OCI-LY1 (cell line): ENCODE data around the gene NLN.
"Not testable (repeated sequence)": the region's sequence is repeated elsewhere in the genome, so short reads cannot be mapped to it uniquely, and the experiment has no call there.

ENCODE experiments used
- H2AFZ ChIP-seq: fragments of 200-600 bp; sonication (generic), shearing (Covaris generic); 2 replicates; pipeline ENCODE4 v1.6.0; 2014; ENCODE audit warnings: antibody characterized with exemption, mild to moderate bottlenecking, low read length
- H3F3A ChIP-seq: fragments of 200-600 bp; sonication (generic), shearing (Covaris generic); 2 replicates; pipeline ENCODE4 v1.6.0; 2014; ENCODE audit warnings: mild to moderate bottlenecking, antibody characterized with exemption, low read length, moderate library complexity; ENCODE audit not compliant: insufficient read depth
- H3K27ac ChIP-seq: fragments of 200-600 bp; sonication (generic); 2 replicates; pipeline ENCODE4 v1.5.1; 2014; ENCODE audit warnings: low read length, mixed run types, mild to moderate bottlenecking, low read depth; ENCODE audit not compliant: poor library complexity, severe bottlenecking
- H3K27me3 ChIP-seq: fragments of 200-600 bp; sonication (generic); 2 replicates; pipeline ENCODE4 v1.6.0; 2014; ENCODE audit warnings: antibody characterized with exemption, mild to moderate bottlenecking, low read length, moderate library complexity; ENCODE audit not compliant: insufficient read depth
- H3K36me3 ChIP-seq: fragments of 200-600 bp; sonication (generic); 2 replicates; pipeline ENCODE4 v1.6.1; 2014; ENCODE audit warnings: mild to moderate bottlenecking, antibody characterized with exemption, low read length, moderate library complexity, mixed read lengths; ENCODE audit not compliant: insufficient read depth
- H3K4me1 ChIP-seq: fragments of 200-600 bp; sonication (generic); 2 replicates; pipeline ENCODE4 v1.5.1; 2014; ENCODE audit warnings: mild to moderate bottlenecking, low read length, moderate library complexity; ENCODE audit not compliant: insufficient read depth, severe bottlenecking
- H3K4me2 ChIP-seq: fragments of 200-600 bp; sonication (generic), shearing (Covaris generic); 2 replicates; pipeline ENCODE4 v1.6.1; 2014; ENCODE audit warnings: low read length
- H3K4me3 ChIP-seq: fragments of 200-600 bp; sonication (generic); 2 replicates; pipeline ENCODE4 v1.5.1; 2014; ENCODE audit warnings: low read length, low read depth, mild to moderate bottlenecking, mixed read lengths; ENCODE audit not compliant: poor library complexity, severe bottlenecking
- H3K79me2 ChIP-seq: fragments of 200-600 bp; shearing (Covaris generic); 2 replicates; pipeline ENCODE4 v1.6.1; 2016; ENCODE audit warnings: mixed run types, low read length, mixed read lengths; ENCODE audit not compliant: insufficient read depth
- H3K9ac ChIP-seq: fragments of 200-600 bp; sonication (generic), shearing (Covaris generic); 2 replicates; pipeline ENCODE4 v1.6.1; 2014; ENCODE audit warnings: mild to moderate bottlenecking, low read length, mixed read lengths
- H3K9me2 ChIP-seq: fragments of 200-600 bp; sonication (generic), shearing (Covaris generic); 2 replicates; pipeline ENCODE4 v1.6.1; 2014; ENCODE audit warnings: low read depth, mild to moderate bottlenecking, low read length, mixed read lengths
- H3K9me3 ChIP-seq: fragments of 200-600 bp; shearing (Covaris generic); 2 replicates; pipeline ENCODE4 v1.6.1; 2014; ENCODE audit warnings: low read length, mixed read lengths
- H4K20me1 ChIP-seq: fragments of 200-600 bp; sonication (generic), shearing (Covaris generic); 2 replicates; pipeline ENCODE4 v1.6.0; 2016; ENCODE audit warnings: mild to moderate bottlenecking, low read length; ENCODE audit not compliant: insufficient read depth
- CTCF ChIP-seq: fragments of 200-600 bp; sonication (generic), shearing (Covaris generic); IDR thresholded peaks from 2 replicates; pipeline ENCODE4 v1.5.1; 2017; ENCODE audit warnings: mild to moderate bottlenecking, antibody characterized with exemption, low read length, moderate library complexity, mixed read lengths
- EZH2 ChIP-seq: fragments of 200-600 bp; sonication (generic), shearing (Covaris generic); IDR thresholded peaks from 2 replicates; pipeline ENCODE4 v1.8.0; 2017; ENCODE audit warnings: borderline replicate concordance, mixed run types, mild to moderate bottlenecking, antibody characterized with exemption, low read length, moderate library complexity, mixed read lengths

NLN gene

DNA sequence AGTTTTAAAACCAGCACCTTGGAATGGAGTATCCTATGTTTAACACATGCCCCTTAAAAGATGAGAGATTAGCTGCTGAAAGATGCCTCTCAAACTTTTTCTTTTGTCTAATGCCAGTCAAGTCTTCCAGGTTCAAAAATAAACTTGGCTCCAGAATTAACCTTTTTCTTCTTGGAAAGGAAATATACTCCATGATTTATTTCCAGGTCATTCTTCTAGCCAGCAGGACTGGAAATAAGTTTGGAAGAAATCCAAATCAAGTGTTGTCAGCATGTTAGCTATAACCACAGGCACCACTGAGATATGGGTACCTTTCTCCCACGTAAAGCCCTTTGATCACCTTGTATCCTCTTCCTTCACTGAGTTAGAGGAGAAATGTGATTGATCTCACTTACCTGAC lies 56.1 kb downstream of the NLN start:
- H3K4me1 ChIP-seq, result no peaks in the 10 kb centered on the region
- no peaks in the 10 kb centered on the region for H3K9me2 ChIP-seq
- H3K79me2 ChIP-seq, result no peaks in the 10 kb centered on the region
- H3K9ac ChIP-seq, result no peak overlapping the region
- peaks cover 14% of the 10 kb centered on the region; the same call in 1 of the 2 replicates for H3K36me3 ChIP-seq
- no peaks in the 10 kb centered on the region for H3K9me3 ChIP-seq
- H3F3A ChIP-seq, result no peaks in the 10 kb centered on the region
- no peaks in the 10 kb centered on the region for H4K20me1 ChIP-seq
- no peak overlapping the region for H2AFZ ChIP-seq
- no peaks in the 10 kb centered on the region for H3K27me3 ChIP-seq
- no peak overlapping the region for H3K27ac ChIP-seq
- TF ChIP-seq EZH2 (no peak), CTCF (no peak)
- no peak overlapping the region for H3K4me2 ChIP-seq
- H3K4me3 ChIP-seq, result no peak overlapping the region

DNA sequence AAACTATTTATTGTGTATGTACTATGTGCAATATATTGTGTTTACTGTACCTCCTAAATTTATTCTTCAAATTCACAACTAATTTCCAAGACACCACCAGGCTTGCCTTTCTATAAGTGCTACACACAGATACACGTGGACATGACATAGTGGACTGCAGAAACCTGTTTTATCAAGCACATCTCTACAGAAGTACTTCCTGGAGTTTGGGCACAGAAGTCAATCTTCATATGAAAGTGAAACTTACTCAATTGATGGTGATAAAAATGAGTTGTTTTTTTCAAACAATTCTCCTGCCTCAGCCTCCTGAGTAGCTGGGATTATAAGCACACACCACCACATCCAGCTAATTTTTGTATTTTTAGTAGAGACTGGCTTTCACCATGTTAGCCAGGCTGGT lies 57.6 kb downstream of the NLN start:
- Histone ChIP-seq H3K4me1 (no peaks in the 10 kb centered on the region), H3K4me3 (no peak overlapping the region), H3F3A (no peaks in the 10 kb centered on the region), H3K79me2 (no peaks in the 10 kb centered on the region), H3K9me3 (no peaks in the 10 kb centered on the region), H3K4me2 (no peak overlapping the region), H3K9me2 (no peaks in the 10 kb centered on the region), H2AFZ (no peak overlapping the region), H3K27me3 (no peaks in the 10 kb centered on the region), H3K9ac (no peak overlapping the region), H3K27ac (no peak overlapping the region), H4K20me1 (no peaks in the 10 kb centered on the region), H3K36me3 (peaks cover 14% of the 10 kb centered on the region; the same call in 1 of the 2 replicates)
- TF ChIP-seq CTCF, result no peak
- no peak for TF ChIP-seq EZH2

GRCh38 chr5:65788296-65788695 lies 66.3 kb downstream of the NLN start:
- not testable (repeated sequence) for H3K27ac ChIP-seq, H3K9ac ChIP-seq, H3K79me2 ChIP-seq, H3K9me3 ChIP-seq, H3K27me3 ChIP-seq, H3F3A ChIP-seq, H3K4me2 ChIP-seq, H2AFZ ChIP-seq, H3K4me3 ChIP-seq, H3K4me1 ChIP-seq, H3K9me2 ChIP-seq, H4K20me1 ChIP-seq
- H3K36me3 ChIP-seq, result peaks cover 32% of the 10 kb centered on the region

- Histone ChIP-seq H3K4me3 (no peak overlapping the region), H3K27ac (no peak overlapping the region), H3K4me1 (no peaks in the 10 kb centered on the region), H3K27me3 (no peaks in the 10 kb centered on the region), H3K9me2 (no peaks in the 10 kb centered on the region), H4K20me1 (no peaks in the 10 kb centered on the region), H3K9ac (no peak overlapping the region), H3K9me3 (no peaks in the 10 kb centered on the region), H3K79me2 (no peaks in the 10 kb centered on the region), H3F3A (no peaks in the 10 kb centered on the region), H2AFZ (no peak overlapping the region), H3K36me3 (peaks cover 32% of the 10 kb centered on the region), H3K4me2 (no peak overlapping the region)
- TF ChIP-seq EZH2 (no peak), CTCF (no peak)
Measured at GRCh38 chr5:65790371-65791163, 68.6 kb downstream of the NLN start.
